GM23338 (cell line): ENCODE data around the gene TAF4B. TPM values are rescaled to one million over a fixed set of nuclear protein-coding genes. Genes with fewer than 3 reads are reported as not detected.

Experiments
- ATAC-seq: fragments of 200-7000 bp; cut with Tn5 transposase; 3 replicates; pipeline ENCODE4 v1.9.1; 2020
- DNase-seq: peaks from one replicate; pipeline ENCODE4 v3.0.0-alpha.2; 2015; ENCODE audit warnings: low spot score
- H2AFZ ChIP-seq: fragments of 200-600 bp; sonication (generic); 2 replicates; pipeline ENCODE4 v1.8.0; 2016; ENCODE audit warnings: antibody characterized with exemption, mild to moderate bottlenecking, moderate library complexity
- H3F3A ChIP-seq: fragments of 200-600 bp; sonication (generic); replicated peaks from 2 replicates; pipeline ENCODE4 v1.8.0; 2017; ENCODE audit warnings: antibody characterized with exemption, mixed run types, low read depth
- H3K27ac ChIP-seq: fragments of 200-600 bp; sonication (generic); 2 replicates; pipeline ENCODE4 v1.6.1; 2016; ENCODE audit warnings: low read depth
- H3K27me3 ChIP-seq: fragments of 200-600 bp; sonication (generic); 2 replicates; pipeline ENCODE4 v1.8.0; 2016; ENCODE audit warnings: mild to moderate bottlenecking, mixed run types, moderate library complexity; ENCODE audit not compliant: insufficient read depth
- H3K36me3 ChIP-seq: fragments of 200-600 bp; sonication (generic); 2 replicates; pipeline ENCODE4 v1.8.0; 2016; ENCODE audit warnings: mild to moderate bottlenecking; ENCODE audit not compliant: insufficient read depth
- H3K4me1 ChIP-seq: fragments of 200-600 bp; sonication (generic); 2 replicates; pipeline ENCODE4 v1.8.0; 2016; ENCODE audit warnings: mild to moderate bottlenecking, moderate library complexity; ENCODE audit not compliant: insufficient read depth
- H3K4me2 ChIP-seq: fragments of 200-600 bp; sonication (generic); 2 replicates; pipeline ENCODE4 v1.7.1; 2017; ENCODE audit warnings: mixed run types
- H3K4me3 ChIP-seq: fragments of 200-600 bp; sonication (generic); 2 replicates; pipeline ENCODE4 v1.6.1; 2016; ENCODE audit warnings: mixed run types
- H3K79me2 ChIP-seq: fragments of 200-600 bp; sonication (generic); replicated peaks from 2 replicates; pipeline ENCODE4 v1.8.0; 2017; ENCODE audit warnings: mild to moderate bottlenecking; ENCODE audit not compliant: insufficient read depth
- H3K9me2 ChIP-seq: fragments of 200-600 bp; sonication (generic); 2 replicates; pipeline ENCODE4 v1.8.0; 2017; ENCODE audit not compliant: insufficient read depth
- H4K20me1 ChIP-seq: fragments of 200-600 bp; sonication (generic); replicated peaks from 2 replicates; pipeline ENCODE4 v1.8.0; 2017; ENCODE audit warnings: mild to moderate bottlenecking; ENCODE audit not compliant: insufficient read depth
- H3K27ac Mint-ChIP-seq: 2 replicates; pipeline ENCODE4 v1.8.0; 2020; ENCODE audit warnings: inconsistent platforms, mild to moderate bottlenecking, moderate library complexity, mixed read lengths
- H3K27me3 Mint-ChIP-seq: 3 replicates; pipeline ENCODE4 v1.8.0; 2022; ENCODE audit warnings: low read depth, mild to moderate bottlenecking, moderate library complexity, mixed read lengths, inconsistent platforms; ENCODE audit not compliant: insufficient read depth, poor library complexity
- H3K36me3 Mint-ChIP-seq: 3 replicates; pipeline ENCODE4 v1.8.0; 2021; ENCODE audit warnings: low read depth, mild to moderate bottlenecking, inconsistent platforms, moderate library complexity, mixed read lengths
- H3K4me1 Mint-ChIP-seq: 3 replicates; pipeline ENCODE4 v1.8.0; 2020; ENCODE audit warnings: mild to moderate bottlenecking, inconsistent platforms, mixed read lengths
- H3K4me3 Mint-ChIP-seq: 3 replicates; pipeline ENCODE4 v1.8.0; 2021; ENCODE audit warnings: moderate library complexity, mild to moderate bottlenecking, inconsistent platforms, mixed read lengths
- H3K9me3 Mint-ChIP-seq: 3 replicates; pipeline ENCODE4 v1.8.0; 2020; ENCODE audit warnings: moderate library complexity, mild to moderate bottlenecking, inconsistent platforms, mixed read lengths
- CREB1 ChIP-seq: fragments of 250-450 bp; sonication (Bioruptor Pico); IDR thresholded peaks from 2 replicates; pipeline ENCODE4 v1.5.0; 2020; ENCODE audit warnings: low read depth, mild to moderate bottlenecking, moderate library complexity
- CTCF ChIP-seq, 2 experiments: fragments of 200-600 bp in 1 of 2; sonication (generic) in 1 of 2; conservative IDR thresholded peaks; 2 replicates each; pipeline versions ENCODE4 v1.5.1 to v1.6.1; 2016 to 2017; ENCODE audit warnings: antibody characterized with exemption in 2 of 2, low read depth in 2 of 2, mild to moderate bottlenecking in 2 of 2, moderate library complexity in 1 of 2
- EZH2 ChIP-seq: fragments of 200-600 bp; sonication (generic); IDR thresholded peaks from one replicate; pipeline ENCODE4 v1.8.0; 2017; ENCODE audit warnings: antibody characterized with exemption, mild to moderate bottlenecking, low read depth; ENCODE audit not compliant: unreplicated experiment
- EZH2phosphoT487 ChIP-seq: fragments of 200-600 bp; sonication (generic); IDR thresholded peaks from one replicate; pipeline ENCODE4 v1.8.1; 2018; ENCODE audit warnings: antibody characterized with exemption; ENCODE audit not compliant: unreplicated experiment
- JUNB ChIP-seq: IDR thresholded peaks from one replicate; pipeline ENCODE4 v1.6.1; 2016; ENCODE audit warnings: antibody characterized with exemption; ENCODE audit not compliant: unreplicated experiment
- NANOG ChIP-seq: IDR thresholded peaks from 2 replicates; pipeline ENCODE4 v1.6.1; 2016; ENCODE audit warnings: antibody characterized with exemption, borderline replicate concordance
- POLR2AphosphoS5 ChIP-seq: IDR thresholded peaks from 2 replicates; pipeline ENCODE4 v1.6.1; 2016; ENCODE audit warnings: antibody characterized with exemption, low read depth
- REST ChIP-seq: IDR thresholded peaks from one replicate; pipeline ENCODE4 v1.6.1; 2018; ENCODE audit warnings: antibody characterized with exemption; ENCODE audit not compliant: unreplicated experiment
- STAT1 ChIP-seq: IDR thresholded peaks from one replicate; pipeline ENCODE4 v1.6.1; 2016; ENCODE audit warnings: antibody characterized with exemption; ENCODE audit not compliant: unreplicated experiment
- ZNF331 ChIP-seq: fragments of 250-450 bp; sonication (Bioruptor Pico); IDR thresholded peaks from 2 replicates; pipeline ENCODE4 v1.5.0; 2020; ENCODE audit warnings: low read depth, mild to moderate bottlenecking, moderate library complexity
- polyA plus RNA-seq: library from polyadenylated mRNA; unstranded; fragments of >200 nt; fragmentation: Nextera tagmentation; extraction: Ambion mirVana; gene quantifications from 2 replicates; pipeline ENCODE4 v1.2.1, GENCODE V29; 2016
- total RNA-seq: library from RNA; depleted of rRNA; stranded (reverse); fragments of >200 nt; shearing (Covaris generic); gene quantifications from 2 replicates; pipeline ENCODE4 v1.2.3, GENCODE V29; 2014

The TAF4B gene
- total and polyA plus RNA-seq, 2 experiments from 2014 or later = 9.4 to 27.3 TPM

- TF ChIP-seq ZNF331 (CRISPR knock-in tag) (no peak), CREB1 (no peak), EZH2 (no peak), STAT1 (no peak), EZH2phosphoT487 (no peak), NANOG (no peak), REST (no peak), POLR2AphosphoS5 (no peak)
Observed at GRCh38 chr18:26421931-26422330, 195.7 kb downstream of the TAF4B start (continued).

DNA sequence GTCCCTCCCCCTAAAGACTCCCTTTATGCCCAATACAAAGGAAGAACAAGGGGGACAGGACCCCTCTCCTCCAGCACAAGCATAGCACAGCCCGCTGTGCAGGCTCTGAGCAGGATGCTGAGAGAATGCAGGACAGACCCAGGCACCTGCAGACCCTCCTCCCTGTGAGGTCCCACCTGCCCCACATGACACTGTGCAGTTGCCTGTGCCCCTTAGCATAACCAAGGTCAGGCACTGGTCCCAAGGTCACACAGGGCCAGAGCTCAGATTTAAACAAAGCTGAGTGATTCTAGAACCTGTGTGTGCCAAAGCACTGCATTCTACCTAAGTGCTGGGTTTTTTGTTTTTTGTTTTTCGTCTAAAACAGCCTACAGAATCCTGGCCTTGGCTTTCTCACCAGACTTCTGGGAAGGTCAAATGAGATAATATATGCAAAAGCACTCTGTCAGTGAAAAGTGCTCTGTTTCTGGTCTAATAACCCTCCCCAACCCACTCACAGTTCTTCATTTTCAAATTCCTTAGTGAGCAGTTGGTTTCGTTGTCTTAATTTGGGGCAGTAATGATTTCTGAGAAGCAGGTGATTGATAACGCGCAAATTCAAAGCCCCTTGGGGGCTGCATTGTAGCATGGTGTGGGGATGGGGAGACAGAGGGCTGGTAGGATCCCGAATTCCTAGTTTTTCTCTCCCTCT is 196.4 kb downstream of the TAF4B start:
- TF ChIP-seq POLR2AphosphoS5 (no peak), JUNB (no peak)
- Mint-ChIP-seq H3K9me3 (no peaks in the 10 kb centered on the region; the same call in 2 of the 3 replicates), H3K36me3 (no peaks in the 10 kb centered on the region), H3K4me3 (no peak overlapping the region), H3K27me3 (peaks cover 9% of the 10 kb centered on the region), H3K4me1 (peaks cover 4% of the 10 kb centered on the region), H3K27ac (no peak overlapping the region)
- peak overlapping the region; percentile 59; the same call in 1 of the 2 replicates for H2AFZ ChIP-seq
- H3K36me3 ChIP-seq = no peaks in the 10 kb centered on the region
- no peaks in the 10 kb centered on the region for H4K20me1 ChIP-seq
- ATAC-seq (no peak), DNase-seq (no peak)
- no peaks in the 10 kb centered on the region for H3K79me2 ChIP-seq
- 0 out of 2 replicates have a peak, but pooled peaks cover 10% of the 10 kb centered on the region for H3K4me1 ChIP-seq
- H3K27ac ChIP-seq = no peak overlapping the region
- H3F3A ChIP-seq = no peaks in the 10 kb centered on the region
- H3K9me2 ChIP-seq = peaks cover 13% of the 10 kb centered on the region
- no peak overlapping the region for H3K4me3 ChIP-seq
- no peaks in the 10 kb centered on the region for H3K27me3 ChIP-seq
- no peak overlapping the region for H3K4me2 ChIP-seq

GRCh38 chr18:26424428-26425147 is 198.3 kb downstream of the TAF4B start:
- Histone ChIP-seq H3K79me2 (no peaks in the 10 kb centered on the region), H3K4me1 (0 out of 2 replicates have a peak, but pooled peaks cover 11% of the 10 kb centered on the region), H3K27me3 (no peaks in the 10 kb centered on the region), H3F3A (no peaks in the 10 kb centered on the region), H3K4me3 (no peak overlapping the region), H3K36me3 (no peaks in the 10 kb centered on the region), H2AFZ (0 out of 2 replicates have a peak overlapping the region, but pooled peaks have one; percentile 49), H4K20me1 (no peaks in the 10 kb centered on the region), H3K9me2 (peaks cover 13% of the 10 kb centered on the region), H3K27ac (no peak overlapping the region), H3K4me2 (no peak overlapping the region)
- DNase-seq (no peak), ATAC-seq (no peak)
- Mint-ChIP-seq H3K27ac (no peak overlapping the region), H3K4me3 (no peak overlapping the region), H3K27me3 (peaks cover 6% of the 10 kb centered on the region), H3K4me1 (peaks cover 8% of the 10 kb centered on the region), H3K9me3 (no peaks in the 10 kb centered on the region), H3K36me3 (no peaks in the 10 kb centered on the region)
- TF ChIP-seq STAT1 = no peak
- TF ChIP-seq EZH2phosphoT487 = no peak
- no peak for TF ChIP-seq JUNB
- no peak for TF ChIP-seq NANOG
- no peak for TF ChIP-seq CTCF (conservative IDR thresholded peaks at IDR 0.05; ENCODE audit: low read depth in 2 of 2)
- no peak for TF ChIP-seq EZH2
